Stimulated activated CD8-positive, alpha-beta memory T cell treated with anti-CD3 and anti-CD28 coated beads, Interleukin-7, amount 100 ng/mL, for 4 hours (primary cell): ENCODE data around the gene LMNTD2.
A peak's percentile ranks its signal among the peaks of the same experiment; 100 is the strongest.

Source experiments
- DNase-seq, 2 donors: peaks; one replicate each; pipeline ENCODE4 v3.0.0-alpha.2; 2020; ENCODE audit warnings: low read depth in 2 of 2

The LMNTD2 gene

GRCh38 chr11:507727-508515 is 52.6 kb downstream of the LMNTD2 start:
- DNase-seq = no peak

- peak; percentile 98 to 99 for DNase-seq
Measured at GRCh38 chr11:506995-507726, 53.4 kb downstream of the LMNTD2 start, which contains the start of gene RNH1. TSS of gene RNH1 (minus strand) at chr11:507242. CDS start at chr11:502162, 5,080 bp downstream.

DNA sequence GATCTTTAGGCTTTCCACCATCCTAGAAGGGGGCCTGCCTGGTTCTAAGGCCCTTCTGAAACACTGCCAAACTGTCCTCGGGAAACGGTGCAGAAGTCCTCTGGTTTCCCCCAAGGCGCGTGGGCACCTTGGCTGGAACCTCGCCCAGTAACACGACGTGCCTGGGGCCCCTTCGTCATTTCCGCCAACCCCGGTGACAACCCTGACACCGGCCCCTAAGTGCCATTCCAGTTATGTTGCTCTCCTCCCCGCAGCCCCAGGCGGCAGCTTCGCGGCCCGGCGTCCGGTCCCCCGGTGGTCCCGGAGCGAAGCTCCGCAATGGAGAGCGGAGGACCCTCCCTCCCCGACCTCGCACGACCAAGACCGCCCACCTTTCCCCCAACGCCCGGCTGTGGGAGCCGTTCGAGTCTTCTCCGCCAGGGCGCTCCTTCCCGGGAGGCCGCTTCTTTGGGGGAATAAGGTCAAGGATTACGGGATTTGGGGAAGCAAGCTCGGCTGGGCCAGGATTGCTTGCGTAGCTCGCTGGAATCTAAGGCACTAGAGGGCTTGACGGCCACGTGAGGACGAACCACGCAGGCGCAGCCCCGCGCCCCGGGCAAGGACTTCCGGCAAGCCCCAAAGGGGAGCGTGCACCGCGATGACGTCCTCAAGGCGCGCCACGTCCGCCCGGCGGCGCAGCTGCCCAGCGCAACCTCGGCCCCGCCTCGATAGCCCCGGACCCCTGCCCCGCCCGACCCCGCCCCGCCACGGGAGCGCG is 54.1 kb downstream of the LMNTD2 start:
- peak; percentile 92 to 98 for DNase-seq

DNA sequence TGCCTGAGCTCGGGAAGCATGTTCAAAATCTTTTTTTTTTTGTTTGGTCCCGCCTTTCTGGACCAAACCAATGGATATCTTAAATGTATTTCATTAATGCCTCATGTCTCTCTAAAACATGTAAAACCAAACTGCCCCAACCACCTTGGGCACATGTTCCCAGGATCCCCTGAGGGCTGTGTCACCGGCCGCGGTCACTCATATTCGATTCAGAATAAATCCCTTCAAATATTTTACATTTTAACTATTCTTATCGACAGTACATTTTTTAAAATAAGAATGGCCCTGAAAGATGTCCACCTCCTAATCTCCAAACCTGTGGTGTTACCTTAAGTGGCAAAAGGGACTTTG is 55.6 kb downstream of the LMNTD2 start:
- no peak for DNase-seq
